NCI-H1048 (cell line): ENCODE measurements around the gene OGG1.
"Not testable (repeated sequence)": the region's sequence is repeated elsewhere in the genome, so short reads cannot be mapped to it uniquely, and the experiment has no call there.

Experiments used
- DNase-seq: peaks from one replicate; lab custom pipeline; 2025; lab: John Stamatoyannopoulos, UW

The OGG1 gene

GRCh38 chr3:9765865-9766264 lies 16.1 kb downstream of the OGG1 start:
- DNase-seq, result no peak

GRCh38 chr3:9767418-9767817 lies 17.7 kb downstream of the OGG1 start:
- DNase-seq, result no peak

- DNase-seq, result no peak
Observed at GRCh38 chr3:9768141-9768775, 18.5 kb downstream of the OGG1 start.

GRCh38 chr3:9769012-9769411 lies 19.3 kb downstream of the OGG1 start:
- DNase-seq, result no peak

- DNase-seq, result no peak
Observed at GRCh38 chr3:9769426-9770275, 19.9 kb downstream of the OGG1 start, which contains the start of gene CAMK1. Gene CAMK1 (minus strand): TSS chr3:9769947. CDS start chr3:9767749, 2,198 bp downstream.

- DNase-seq, result no peak
Observed at GRCh38 chr3:9770276-9770812, 20.6 kb downstream of the OGG1 start.

GRCh38 chr3:9771007-9771406 lies 21.3 kb downstream of the OGG1 start:
- not testable (repeated sequence) for DNase-seq

DNA sequence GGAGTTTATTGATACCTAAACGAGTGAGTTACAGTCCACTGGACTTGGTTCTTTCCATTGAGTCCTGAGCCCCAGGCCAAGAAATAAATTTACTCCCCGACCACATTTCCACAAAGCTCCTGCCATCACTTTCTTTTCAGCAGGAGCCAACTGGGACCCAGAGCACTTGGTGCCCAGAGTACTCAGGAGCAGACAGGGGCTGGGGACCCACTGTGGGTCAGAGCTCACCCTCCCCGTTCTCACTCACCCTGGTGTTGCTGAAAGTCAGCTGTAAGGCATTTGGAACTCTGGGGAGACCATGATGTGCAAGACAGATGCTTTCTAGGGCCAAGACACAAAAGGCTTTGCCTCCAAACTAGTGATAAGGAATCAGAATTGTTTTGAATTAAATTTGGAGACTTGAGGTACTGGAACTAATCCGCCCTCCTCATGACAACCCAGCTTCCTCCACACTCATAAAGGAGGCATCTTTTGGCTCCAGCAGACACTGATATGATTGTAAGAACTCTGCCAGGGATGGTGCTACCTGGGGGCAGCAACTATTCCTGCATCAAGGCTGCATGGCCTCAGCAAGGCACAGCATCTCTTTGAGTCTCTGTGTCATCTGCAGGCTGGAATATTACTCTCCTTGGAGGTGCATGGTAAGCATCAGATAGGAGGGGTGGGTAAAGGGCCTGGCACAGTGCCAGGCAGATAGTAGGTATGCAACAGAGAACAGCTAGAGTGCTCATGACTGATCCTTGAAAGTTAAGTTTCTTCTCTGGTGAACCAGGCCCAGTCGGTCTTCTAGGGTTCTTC lies 27.3 kb downstream of the OGG1 start:
- no peak for DNase-seq

DNA sequence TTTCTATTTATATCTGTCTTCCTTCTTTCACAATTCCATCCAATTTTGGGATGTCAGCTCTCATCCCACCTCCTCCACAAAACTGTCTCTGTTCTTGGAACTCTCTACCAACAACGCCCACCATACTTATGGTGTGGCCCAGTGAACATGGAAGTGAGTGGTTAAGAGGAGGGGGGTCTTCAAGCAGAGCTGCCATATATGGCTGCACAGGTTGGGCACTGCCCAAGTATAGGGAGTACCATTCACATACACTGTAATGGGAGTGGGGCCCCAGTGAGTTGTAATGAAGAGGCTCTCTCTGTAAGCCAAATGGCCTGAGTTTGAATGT lies 27.9 kb downstream of the OGG1 start:
- DNase-seq, result no peak

DNA sequence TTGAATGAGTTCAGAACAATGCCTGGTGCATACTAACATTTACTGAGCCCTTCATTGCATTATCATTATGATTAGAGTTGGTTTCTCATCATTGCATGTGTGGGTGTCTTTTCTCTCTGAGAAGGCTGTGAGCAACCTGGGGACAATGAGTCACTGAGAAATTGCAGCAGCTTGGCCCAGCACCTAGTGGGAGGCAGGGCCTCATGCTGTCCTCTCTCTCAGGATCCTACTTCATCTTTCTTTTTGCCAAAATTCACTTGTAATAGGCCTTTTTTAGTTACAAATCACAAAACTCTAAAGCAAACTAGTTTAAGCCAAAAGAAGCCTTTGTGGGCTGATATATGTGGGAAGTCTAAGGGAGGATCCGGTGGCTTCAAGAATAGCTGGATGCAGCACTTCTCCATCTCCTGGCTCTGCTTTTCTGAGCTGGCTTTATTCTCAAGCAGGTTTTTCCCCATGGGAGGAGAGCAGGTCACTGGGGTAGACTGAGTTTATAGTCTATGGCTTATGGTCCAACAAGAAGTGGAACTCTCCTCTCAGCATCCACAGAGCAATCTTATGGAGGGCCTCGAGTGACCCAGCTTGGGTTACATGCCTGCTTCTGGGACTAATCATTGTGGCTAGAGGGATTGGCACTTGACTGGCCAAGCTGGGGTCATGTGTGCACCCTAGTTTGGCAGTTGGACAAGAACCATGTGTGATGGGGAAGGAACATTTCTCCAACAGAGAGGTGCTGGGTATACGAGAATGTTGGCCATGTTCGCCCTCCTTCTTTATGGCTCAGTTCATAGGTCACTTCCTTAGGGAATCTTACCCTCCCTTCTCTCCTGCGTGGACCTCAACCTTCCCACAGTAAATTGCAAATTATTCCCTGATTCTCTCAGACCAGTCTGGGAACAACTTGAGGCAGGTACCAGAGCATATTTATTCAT lies 28.7 kb downstream of the OGG1 start:
- no peak for DNase-seq

DNA sequence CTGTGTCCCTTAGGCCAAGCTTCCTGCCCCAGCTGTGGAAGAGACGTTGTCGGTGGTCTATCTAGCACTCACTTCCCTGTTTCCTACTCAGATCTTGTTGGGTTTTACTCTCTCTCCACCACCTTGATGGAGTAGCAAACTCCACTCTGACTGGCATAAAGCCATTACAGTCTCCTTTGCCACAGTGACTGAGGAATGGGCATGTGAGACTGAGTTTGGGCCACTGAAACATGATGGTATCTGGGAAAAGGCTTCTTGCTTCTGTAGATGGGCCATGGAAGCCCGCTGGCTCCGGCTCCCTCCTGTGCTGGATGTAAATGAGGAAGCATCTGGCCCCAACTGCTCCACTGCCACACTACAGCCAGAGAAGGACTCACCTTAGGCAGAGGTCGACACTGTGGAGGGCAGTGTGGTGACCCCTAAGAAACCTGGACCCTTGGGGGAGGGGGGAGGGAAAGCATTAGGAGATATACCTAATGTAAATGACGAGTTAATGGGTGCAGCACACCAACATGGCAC lies 29.4 kb downstream of the OGG1 start:
- DNase-seq, result no peak

DNA sequence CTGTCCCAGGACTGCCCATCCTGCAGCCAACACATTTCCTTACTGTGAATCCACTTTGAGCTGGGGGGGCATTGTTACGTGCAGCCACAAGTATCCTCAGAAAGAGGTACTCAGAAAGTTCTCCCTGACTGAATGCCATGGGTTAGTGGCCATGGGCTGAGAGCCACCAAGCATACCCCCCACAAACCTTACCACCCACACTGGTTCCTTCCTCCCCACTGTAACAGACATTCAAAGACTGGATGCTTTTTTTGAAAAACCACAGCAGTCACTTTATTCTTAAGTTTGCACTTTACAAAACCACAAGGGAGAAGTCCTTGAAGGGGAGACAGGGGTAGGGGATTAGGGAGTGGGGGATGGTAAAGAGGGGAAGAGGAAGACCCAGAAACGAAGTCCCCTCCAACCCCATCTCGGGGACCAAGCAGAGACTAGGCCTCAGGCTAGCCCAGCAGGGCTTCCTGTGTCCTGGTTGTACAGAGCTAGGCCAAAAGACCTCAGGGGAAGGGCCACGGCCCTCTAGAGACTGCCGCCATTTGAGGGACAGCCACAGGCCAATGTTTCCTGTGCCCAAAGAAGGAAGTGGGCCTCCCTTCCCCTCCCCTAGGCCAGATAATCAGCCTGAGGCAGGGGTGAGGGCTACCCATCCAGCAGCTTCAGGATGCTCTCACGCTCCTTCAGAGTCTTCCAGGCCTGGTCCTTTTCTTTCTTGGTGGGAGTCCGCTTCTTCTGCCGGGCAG lies 30.1 kb downstream of the OGG1 start:
- DNase-seq, result no peak

- DNase-seq, result no peak
Observed at GRCh38 chr3:9780458-9780812, 30.7 kb downstream of the OGG1 start.

DNA sequence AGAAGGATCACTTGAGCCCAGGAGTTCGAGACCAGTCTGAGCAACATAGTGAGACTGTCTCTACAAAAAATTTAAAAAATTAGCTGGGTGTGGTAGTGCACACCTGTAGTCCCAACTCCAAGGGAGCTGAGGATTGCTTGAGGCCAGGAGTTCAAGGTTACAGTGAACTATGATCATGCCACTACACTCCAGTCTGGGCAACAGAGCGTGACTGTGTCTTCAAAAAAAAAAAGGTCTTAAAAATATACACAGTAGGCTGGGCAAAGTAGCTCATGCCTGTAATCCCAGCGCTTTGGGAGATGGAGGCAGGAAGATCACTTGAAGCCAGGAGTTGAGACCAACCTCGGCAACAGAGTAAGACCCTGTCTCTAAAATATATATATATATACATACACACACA lies 31.2 kb downstream of the OGG1 start:
- no peak for DNase-seq

DNA sequence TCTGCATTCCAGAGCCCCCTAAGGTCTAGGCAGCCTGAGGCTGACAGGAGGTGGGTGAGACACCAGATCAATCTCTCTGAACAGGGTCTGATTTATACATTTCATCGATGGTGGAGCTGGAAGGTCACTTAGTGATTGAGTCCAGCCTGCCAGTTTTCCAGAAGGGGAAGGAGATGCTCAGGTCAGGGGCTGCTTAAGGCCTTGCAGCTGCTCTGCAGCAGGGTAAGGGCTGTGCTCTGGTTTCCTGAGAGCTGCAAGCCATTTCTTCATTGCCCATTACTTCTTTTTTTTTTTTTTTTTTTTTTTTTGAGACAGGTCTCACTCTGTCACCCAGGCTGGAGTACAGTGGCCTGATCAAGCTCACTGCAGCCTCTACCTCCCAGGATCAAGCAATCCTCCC lies 31.8 kb downstream of the OGG1 start:
- no peak for DNase-seq

DNA sequence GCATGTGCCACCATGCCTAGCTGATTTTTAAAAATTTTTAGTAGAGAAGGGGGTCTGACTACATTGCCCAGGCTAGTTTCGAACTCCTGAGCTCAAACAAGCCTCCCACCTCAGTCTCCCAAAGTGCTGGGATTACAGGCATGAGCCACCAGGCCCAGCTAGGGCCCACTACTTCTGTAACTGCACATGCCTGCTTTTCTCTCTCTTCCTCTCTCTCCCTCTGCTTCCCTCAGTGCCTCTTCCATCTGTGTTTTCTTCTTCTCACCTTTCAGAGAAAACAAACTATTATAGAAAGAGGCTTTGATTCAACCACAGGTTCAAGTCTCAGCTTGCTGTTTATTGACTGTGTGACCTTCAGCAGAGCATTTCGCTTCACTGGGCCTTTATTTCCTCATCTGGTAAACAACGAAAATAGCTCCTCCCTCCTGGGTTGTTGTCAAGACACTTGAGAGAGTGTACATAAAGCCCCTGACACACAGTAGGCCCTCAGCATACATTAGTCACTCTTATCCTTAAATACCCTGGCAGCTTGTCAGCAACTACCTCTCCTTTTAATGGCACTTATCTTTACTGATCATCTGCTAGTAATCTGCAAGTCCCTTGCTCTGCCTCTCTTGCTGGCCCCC lies 32.3 kb downstream of the OGG1 start:
- no peak for DNase-seq

GRCh38 chr3:9782770-9783169 lies 33.0 kb downstream of the OGG1 start:
- DNase-seq, result no peak

DNA sequence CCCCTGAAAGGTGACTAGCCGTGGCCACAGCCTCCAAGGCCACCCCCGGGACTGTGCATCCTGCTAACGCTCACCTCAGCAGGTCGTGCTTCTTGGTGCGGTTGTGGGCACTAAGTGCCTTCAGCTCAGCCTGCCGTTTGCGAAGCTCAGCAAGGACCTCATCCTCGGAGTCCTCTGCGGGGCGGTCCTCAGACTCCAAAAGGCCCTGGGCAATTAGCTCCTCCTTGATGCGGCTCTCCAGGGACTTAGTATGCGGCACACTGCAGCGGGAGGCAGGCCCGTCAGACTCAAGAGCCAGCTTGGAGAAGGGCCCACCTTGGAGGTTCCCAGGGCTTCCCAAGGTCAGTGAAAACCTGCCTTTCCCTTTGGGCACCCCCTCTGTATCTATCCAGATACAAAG lies 34.2 kb downstream of the OGG1 start:
- DNase-seq, result no peak

DNA sequence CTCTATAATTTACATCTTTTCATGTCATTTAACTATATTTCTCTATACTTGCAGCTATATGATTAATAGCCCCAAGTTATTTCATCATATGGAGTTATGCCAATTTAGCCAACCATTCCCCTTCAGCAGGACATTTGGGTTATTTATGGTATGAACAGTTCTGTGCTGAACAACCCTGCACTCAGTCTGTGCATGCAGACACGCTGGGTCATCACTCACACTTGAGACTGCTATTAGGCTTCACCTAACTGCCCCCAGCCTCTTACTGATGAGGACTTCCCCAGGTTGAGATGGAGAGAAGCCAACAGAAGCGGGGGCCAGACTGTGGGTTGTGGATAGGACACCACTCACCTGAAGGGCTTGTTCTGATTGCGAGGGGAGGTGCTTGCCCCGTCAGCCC lies 35.2 kb downstream of the OGG1 start:
- no peak for DNase-seq

- no peak for DNase-seq
Observed at GRCh38 chr3:9785602-9786001, 35.9 kb downstream of the OGG1 start.
